GM23248 (cell line): ENCODE data around the gene C14orf132.

Source experiments
- EZH2 ChIP-seq: fragments of 200-600 bp; sonication (generic); IDR thresholded peaks from 2 replicates; pipeline ENCODE4 v1.6.1; 2018; ENCODE audit warnings: antibody characterized with exemption, mild to moderate bottlenecking; ENCODE audit not compliant: insufficient read depth, poor library complexity, severe bottlenecking
- EZH2phosphoT487 ChIP-seq: fragments of 200-600 bp; sonication (generic); IDR thresholded peaks from 2 replicates; pipeline ENCODE4 v1.6.1; 2018; ENCODE audit warnings: antibody characterized with exemption, moderate library complexity, mild to moderate bottlenecking, low read depth; ENCODE audit not compliant: insufficient read depth

DNA sequence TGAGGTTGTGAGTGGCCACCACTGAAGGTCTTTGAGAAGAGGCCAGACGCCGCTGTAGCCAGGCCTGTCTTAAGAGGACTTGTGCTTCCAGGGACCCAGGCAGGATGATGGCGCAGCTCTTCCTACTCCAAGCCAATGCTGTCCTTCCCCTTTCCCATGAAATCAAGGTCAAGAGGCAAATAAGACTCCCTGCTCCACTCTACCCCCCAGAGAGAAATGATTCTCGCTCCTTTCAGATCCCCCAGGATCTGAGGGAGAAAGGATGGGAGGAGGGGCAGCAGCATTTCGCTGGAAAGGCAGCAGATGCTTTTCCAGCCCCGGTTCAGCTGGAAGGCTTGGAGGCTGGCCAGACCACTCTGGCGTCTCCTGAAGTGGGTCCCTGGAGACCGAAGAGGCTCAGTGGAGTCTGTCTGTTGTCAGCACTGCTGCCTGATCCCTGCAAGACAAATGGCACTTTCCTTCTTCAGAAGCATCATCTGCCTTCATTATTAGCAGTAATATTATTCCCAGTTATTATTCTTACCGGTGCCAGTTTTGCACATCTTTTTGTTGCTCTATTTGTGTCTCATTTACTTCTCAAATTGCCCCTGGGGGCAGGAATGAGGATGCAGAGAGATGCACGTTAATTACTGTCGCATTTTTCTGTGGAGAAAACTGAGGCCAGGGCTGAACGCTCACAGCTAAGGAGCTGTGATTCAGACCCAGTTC lies 51.4 kb downstream of the C14orf132 start:
- TF ChIP-seq EZH2phosphoT487 (no peak), EZH2 (no peak)
